ENCODE data around the gene RPN2.

Gene RPN2

DNA sequence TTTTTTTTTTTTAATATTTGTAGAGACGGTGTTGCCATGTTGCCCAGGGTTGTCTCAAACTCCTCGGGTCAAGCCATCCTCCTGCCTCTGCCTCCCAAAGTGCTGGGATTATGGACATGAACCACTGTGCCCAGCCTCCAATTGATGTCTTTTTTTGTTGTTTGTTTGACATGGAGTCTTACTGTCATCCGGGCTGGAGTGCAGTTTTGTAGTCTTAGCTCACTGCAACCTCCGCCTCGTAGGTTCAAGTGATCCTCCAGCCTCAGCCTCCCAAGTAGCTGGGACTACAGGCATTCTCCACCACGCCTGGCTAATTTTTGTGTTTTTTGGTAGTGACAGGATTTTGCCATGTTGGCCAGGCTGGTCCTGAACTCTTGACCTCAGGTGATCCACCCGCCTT, 9.7 kb downstream of the RPN2 start:
- DNase-seq: no peak

DNA sequence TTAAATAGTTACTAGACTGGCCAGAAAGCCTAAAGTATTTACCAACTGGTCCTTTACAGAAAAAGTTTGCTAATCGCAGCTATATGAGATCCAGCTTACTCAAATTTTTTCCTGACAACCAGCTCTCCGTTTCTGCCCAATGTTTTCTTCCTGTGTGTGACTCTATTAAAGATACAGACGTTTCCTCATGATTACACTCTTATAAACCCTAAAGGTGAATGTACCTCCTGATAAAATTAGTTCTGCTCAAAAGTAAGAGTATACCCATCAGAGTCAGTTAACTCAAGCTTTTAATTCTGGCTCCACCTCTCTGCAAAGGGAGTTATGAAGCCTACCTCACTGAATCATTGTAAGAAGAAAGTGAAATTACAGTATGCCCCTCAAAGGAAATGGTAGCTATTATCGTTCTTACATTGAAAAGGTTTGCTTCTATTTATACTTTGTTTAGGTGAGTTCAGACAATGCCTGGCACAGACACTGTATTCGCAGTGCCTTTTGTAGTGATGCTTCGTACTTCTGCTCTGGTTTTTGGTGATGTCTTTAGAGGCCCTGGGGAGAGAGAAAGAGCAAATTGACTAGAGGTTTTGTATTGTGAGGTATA, 10.4 kb downstream of the RPN2 start:
- DNase-seq: no peak

GRCh38 chr20:37190354-37191112, 11.4 kb downstream of the RPN2 start:
- no peak for DNase-seq

DNA sequence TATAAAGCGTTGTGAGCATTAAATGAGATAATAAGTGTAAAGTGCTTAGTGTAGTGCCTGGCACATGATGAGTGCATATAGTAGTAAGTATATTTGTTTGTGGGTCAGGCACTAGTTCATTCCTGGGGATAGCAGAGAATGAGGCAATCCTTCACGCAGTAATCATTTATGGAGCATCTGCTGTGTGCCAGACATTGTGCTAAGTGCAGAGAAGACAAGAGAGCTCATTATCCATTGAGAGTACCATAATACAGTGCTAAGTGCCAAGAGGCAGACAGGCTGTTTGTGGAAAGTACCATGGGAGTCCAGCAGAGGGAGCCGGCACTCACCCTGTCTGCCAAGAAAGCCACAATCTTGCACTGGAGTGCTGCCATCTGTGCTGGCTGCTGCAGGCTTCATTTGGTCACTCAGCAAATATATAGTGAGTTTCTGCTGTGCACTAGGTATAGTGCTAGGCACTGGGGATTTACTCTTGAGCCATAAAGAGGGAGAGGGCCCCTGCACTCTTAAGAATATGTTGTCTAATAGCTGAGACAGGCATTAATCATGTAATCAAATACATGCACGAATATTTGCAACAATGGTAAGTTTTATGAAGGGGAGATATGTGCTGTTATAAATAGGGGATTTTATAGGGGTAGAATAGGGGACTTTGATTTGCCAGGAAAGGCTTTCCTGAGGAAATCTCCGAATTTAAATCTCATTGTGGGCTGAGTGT, 13.2 kb downstream of the RPN2 start:
- DNase-seq: peak; percentile 78

DNA sequence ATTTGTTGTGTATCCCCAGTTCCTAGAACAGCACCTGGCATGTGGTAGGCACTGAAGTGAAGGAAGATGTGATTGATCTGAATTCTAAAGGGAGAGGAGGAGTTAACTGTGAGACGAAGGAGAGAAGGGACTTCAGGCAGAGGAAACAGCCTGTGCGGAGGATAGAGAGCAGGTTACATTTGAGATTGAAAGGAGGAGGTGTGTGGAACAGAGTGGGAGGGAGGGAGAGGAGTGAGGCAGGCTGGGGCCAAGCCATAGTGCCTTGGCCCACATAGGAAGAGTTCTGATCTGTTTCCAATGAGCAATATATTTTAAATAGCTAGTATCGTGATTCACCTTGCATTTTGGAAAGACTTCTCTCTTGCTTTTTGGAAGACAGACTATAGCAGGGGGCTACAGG, 14.1 kb downstream of the RPN2 start:
- DNase-seq: no peak

GRCh38 chr20:37193821-37194220, 14.7 kb downstream of the RPN2 start:
- no peak for DNase-seq

DNA sequence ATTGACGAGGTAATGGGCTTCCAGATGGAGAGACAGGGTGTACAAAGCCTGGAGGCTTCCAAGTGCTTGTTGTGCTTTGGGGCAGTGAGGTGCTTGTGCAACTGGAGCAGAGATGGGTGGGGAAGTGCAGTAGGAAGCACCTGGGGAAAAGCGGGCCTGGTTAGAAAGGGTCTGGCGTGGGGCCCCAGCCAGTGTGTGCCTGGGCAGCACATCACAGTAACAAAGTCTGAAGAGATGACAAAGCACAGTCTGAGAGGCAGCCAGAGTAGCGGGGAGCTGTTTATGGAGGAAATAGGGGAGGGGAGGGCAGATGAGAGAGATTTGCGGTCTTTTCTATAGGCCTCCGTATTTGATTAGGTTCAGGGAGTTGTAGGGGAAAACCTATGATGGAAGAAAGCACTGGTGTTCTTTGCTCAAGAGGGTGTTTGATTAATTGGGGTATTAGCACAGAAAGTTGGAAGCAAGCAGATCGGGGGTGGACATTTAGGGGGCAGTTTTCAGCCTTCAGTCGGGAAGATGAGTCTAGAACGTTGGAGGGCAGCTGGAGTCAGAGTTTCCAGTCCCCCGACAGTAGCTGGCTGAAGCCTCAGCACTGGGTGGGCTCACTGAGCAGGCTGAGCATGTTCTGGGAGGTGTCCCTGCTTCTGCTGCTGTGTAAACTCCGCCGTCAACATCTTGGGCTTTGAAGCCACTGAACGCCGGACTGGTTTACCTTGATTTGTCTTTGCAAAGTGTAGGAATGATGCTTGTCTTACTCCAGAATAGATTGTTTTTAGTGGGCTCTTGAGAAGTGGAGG, 15.7 kb downstream of the RPN2 start:
- DNase-seq: no peak

- DNase-seq: no peak
Observed at GRCh38 chr20:37198932-37199660, 20.0 kb downstream of the RPN2 start.

DNA sequence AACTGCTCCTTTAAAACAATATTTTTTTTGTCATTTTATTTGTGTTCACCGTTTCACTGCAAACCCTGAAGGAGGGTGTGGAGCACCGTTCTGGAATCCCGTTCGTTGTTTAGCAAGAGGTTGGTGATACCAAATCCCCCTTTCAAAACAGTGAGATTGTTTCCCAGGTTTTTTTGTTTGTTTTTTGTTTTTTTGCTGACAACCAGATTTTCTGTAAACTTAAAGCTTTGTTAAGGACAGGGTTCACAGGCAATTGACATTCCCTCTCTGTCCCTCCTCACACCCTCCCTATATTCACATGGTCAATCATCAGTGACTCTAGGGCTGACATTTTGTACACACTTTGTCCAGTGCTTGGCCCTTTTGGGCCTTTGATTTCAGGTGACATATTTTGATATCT, 21.2 kb downstream of the RPN2 start:
- no peak for DNase-seq

DNA sequence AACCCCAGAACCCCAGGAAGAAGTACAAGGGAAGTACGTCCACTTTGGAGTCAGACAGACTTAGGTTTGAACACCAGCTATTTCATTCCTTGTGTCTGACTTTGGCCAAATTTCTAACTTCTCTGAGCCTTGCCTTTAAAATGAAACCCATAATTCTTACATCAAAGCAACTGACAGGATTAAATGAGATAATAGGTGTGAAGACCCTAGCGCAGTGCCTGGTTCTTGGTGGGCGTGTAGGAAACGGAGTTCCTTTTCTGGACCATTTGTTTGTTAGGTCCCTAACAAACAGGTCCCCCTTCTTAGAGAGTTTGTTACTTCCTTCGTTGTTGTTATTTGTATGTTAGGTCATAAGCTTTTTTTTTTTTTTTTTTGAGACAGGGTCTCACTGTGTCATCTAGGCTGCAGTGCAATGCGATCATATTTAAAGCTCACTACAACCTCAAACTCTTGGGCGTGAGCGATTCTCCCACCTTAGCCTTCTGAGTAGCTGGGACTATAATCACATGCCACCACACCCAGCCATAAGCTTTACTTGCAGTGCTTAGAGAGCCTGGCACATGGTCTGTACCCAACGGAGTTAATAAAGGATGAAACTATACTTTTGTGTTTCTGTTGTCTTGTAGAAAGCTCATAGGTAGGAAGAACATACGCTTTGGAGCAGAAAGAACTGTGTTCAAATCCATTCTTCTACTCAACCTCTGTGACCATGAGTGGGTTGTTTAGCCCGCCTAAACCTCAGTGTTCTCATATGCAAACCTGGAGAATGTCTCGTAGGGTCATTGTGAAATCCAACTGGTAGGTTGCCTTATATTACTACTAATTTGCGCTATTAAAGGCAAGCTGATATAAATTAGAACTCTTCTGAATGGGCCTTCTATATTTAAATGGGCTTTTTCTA, 22.0 kb downstream of the RPN2 start:
- no peak for DNase-seq

DNA sequence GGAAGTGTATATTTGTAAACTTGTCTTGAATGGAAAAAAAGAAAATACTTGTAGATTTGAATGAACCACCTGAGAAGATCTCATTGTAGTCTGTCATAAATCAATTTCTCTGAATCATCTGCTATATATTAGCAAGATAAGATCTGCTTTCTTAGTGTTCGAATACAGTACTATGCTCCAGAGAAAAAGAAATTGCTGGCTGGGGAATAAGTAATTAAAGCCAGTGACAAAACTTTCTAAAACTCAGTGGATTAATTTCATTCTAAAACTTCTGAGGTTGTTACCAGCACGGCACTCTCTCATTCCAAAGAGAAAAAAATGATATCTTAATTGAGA, 22.7 kb downstream of the RPN2 start:
- DNase-seq: no peak

DNA sequence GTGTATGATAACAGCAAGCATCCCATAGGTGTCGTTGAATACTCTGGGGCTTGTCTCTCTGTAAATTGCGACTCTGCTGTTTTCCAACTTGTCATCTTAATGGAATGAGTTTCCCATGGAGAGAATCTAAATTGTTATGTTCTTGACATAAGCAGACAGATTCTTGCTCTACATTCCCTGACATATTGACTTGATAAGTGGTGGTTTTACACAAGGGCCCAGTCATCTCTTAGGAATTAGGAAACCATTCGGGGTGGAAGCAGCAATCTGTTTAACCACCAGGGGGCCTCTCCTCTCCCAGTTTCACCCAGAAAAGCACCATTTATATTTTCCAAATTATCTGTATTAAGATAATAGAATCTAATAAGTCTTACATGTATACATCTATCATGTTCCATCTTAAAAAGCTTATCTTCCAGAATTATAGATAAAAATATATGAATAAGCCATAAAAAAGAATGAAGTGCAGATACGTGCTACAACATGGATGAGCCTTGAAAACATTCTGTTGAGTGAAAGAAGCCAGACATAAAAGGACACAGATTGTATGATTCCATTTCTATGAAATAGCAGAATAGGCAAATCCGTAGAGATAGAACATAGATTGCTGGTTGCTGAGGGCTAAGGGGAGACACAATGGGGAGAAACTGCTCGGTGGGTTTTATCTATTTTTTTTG, 23.3 kb downstream of the RPN2 start:
- DNase-seq: peak; percentile 39

DNA sequence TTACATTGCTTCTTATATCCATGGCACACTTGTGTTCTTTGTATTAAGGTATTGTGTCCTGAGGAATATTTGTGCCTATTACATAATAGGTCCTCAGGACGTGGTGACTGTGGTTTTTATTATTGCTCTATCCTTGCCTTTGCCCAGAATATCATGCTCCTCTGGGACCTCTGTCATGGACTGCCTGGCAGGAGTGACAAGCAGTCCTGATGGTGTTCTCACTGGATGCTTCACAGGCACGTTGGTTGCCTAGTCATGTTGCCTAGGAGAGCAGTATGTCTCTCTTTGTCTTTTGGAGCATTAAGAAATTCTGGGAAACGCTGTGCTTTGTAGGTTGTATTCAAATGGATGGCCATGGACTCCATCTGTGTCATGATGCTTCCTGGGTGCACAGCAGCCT, 24.9 kb downstream of the RPN2 start:
- DNase-seq: no peak

GRCh38 chr20:37205130-37205529, 26.0 kb downstream of the RPN2 start:
- DNase-seq: no peak

- no peak for DNase-seq
Observed at GRCh38 chr20:37205794-37206193, 26.7 kb downstream of the RPN2 start.

- DNase-seq: no peak
Observed at GRCh38 chr20:37207171-37207570, 28.0 kb downstream of the RPN2 start.

DNA sequence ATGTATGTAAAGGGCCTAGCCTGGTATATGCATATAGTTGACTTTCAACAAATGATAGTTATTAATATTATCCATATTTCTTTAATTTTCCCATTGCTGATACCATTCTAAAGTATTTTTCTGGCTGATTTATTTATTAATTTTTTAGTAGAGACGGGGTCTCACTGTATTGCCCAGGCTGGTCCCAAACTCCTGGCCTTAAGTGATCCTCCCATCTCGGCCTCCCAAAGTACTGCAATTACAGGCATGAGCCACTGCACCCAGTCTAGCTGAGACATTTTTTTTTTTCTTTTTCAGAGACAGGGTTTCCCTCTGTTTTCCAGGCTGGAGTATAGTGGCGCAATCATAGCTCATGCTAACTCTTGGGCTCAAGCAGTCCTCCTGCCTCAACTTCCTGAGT, 30.1 kb downstream of the RPN2 start:
- no peak for DNase-seq

DNA sequence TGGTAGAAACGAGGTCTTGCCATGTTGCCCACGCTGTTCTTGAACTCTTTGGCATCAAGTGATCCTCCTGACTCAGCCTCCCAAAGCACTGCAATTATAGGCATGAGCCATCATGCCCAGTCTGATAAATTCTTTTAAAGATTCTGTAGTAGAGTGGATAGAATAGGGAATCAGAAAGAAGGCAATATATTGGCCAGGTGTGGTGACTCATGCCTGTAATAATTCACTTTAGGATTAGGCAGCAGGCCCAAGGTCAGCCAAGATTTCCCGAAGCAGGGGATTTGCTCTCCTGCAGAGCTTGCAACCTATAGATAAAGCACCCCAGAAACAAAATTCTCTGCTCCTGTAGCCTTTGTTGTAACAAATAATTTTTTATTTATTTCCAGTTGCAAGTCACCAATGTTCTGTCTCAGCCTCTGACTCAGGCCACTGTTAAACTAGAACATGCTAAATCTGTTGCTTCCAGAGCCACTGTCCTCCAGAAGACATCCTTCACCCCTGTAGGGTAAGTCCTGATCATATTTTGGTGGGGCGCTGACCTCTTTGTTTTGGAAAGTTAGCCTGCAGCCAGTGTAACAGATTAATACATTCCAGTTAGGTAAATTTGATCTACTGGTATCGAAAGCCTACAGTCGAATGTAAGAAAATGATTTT, 30.7 kb downstream of the RPN2 start:
- no peak for DNase-seq

GRCh38 chr20:37218441-37218840, 39.3 kb downstream of the RPN2 start:
- no peak for DNase-seq

DNA sequence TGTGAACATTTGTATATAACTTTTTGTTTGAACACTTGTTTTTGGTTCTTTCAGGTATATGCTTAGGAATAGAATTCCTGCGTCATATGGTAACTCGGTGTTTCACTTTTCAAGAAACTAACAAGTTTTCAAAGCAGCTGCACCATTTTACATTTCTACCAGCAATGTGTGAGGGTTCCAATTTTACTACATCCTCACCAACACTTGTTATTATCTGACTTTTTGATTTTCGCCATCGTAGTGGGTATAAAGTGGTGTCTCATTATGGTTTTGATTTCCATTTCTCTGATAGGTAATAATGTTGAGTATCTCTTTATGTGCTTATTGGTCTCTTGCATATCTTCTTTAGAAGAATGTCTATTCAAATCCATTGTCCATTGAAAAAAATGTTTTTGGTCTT, 39.8 kb downstream of the RPN2 start:
- DNase-seq: no peak
